ENCODE measurements around the gene IRAK2.

IRAK2 gene

DNA sequence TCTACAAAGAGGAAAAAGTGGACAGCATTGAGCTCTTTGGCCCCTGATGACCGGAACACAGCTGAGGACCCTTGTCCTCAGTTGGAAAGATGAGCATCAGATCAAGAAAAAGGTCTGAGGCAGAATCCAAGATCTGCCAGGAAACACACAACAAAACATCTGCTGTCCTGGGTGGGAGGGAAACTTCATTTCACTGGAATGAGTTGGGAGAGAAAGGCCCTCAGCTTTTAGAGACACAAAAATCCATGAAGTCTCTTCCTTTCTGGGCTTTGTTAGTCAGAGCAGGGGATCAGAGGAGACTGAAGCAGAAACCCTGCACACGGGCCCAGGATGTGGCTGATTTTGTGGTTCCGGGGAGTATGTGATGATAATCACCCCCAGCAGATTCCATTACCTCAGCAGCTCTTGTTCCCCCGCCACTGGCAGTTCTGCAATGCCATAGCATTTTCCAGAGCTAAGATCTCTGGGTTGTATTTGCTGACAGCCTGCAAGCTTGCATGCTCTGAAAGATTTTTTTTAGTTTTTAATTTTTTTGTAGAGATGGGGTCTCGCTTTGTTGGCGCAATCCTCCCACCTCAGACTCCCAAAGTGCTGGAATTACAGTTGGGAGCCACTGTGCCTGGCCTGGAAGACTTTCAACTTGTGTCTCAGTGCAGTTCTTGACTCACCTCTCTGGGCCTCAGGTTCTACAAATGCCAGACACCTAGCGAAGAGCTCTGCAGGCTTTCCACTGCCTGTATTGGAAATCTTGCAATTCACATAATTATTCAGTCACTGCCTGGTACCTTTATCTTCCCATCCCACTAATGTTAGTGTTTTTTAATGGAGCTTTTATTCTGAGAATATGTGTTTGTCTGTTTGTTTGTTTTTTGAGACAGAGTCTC lies 77.7 kb downstream of the IRAK2 start:
- peaks cover 10 to 68% of the 10 kb centered on the region in 2 experiments for H3K36me3 ChIP-seq (ENCODE audit: control insufficient read depth in 1 of 2, insufficient read depth in 2 of 2, low read depth in 1 of 2, low read length in 2 of 2)
- H2AK5ac ChIP-seq (ENCODE audit: low read length, severe bottlenecking): no peak overlapping the region
- no peak overlapping the region for H2BK12ac ChIP-seq (ENCODE audit: low read length in 2 of 2)
- no peak overlapping the region for H3K23ac ChIP-seq (ENCODE audit: low read length in 2 of 2)
- H3K4me3 ChIP-seq (ENCODE audit: insufficient read depth in 1 of 2, low read depth in 1 of 2, low read length in 2 of 2): no peak overlapping the region
- H3K4ac ChIP-seq (ENCODE audit: low read depth in 1 of 2, low read length in 2 of 2): no peak overlapping the region
- H2BK15ac ChIP-seq (ENCODE audit: low read depth, poor library complexity, severe bottlenecking): no peak overlapping the region
- 94% methylated on average over 7 of the region's 7 CpGs for WGBS
- no peak overlapping the region for H2AFZ ChIP-seq (ENCODE audit: low read depth, low read length)
- H4K8ac ChIP-seq (ENCODE audit: low read length): no peak overlapping the region
- no peak overlapping the region for H3K14ac ChIP-seq (ENCODE audit: low read length in 2 of 2)
- peaks cover 29% of the 10 kb centered on the region for H3K9me3 ChIP-seq (ENCODE audit: control insufficient read depth, low read length)
- no peak overlapping the region for H2BK120ac ChIP-seq (ENCODE audit: low read depth, low read length)
- H3K4me1 ChIP-seq (ENCODE audit: control insufficient read depth, insufficient read depth, low read depth, low read length): peaks cover 2% of the 10 kb centered on the region
- H3K4me2 ChIP-seq (ENCODE audit: low read length, poor library complexity, severe bottlenecking): no peak overlapping the region
- H3K27ac ChIP-seq (ENCODE audit: low read length, poor library complexity, severe bottlenecking): peak overlapping the region; percentile 58
- no peak overlapping the region for H2BK5ac ChIP-seq (ENCODE audit: low read depth, low read length, poor library complexity, severe bottlenecking)
- no peaks in the 10 kb centered on the region for H3K79me1 ChIP-seq (replicated peaks; ENCODE audit: low read length, poor library complexity, severe bottlenecking)
- no peak overlapping the region for H3K9ac ChIP-seq (ENCODE audit: low read length)
- H3K27me3 ChIP-seq (ENCODE audit: control insufficient read depth in 1 of 2, insufficient read depth in 1 of 2, low read length in 2 of 2): no peaks in the 10 kb centered on the region
- H3K18ac ChIP-seq (ENCODE audit: low read depth in 1 of 2, low read length in 2 of 2): no peak overlapping the region
- DNase-seq: peak; percentile 16
- no peak overlapping the region for H4K91ac ChIP-seq (ENCODE audit: low read length)

DNA sequence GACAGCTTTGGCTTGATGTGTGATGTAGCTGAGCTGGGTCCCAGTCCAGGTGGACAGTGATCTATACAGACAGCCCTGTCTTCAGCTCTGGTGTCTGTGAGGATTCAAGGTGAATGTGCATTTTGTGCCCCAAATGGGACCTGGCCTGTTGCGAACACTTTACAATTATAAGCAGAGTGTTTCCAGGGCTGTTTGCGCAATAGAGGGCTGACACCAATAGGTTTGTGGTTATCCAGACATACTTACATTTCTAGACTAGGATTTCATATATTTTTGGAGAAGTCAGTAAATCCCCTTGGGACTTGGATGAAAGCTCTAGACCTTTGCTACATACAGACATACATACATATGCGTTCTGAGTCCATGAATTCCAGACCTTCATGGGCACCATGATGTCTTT lies 79.3 kb downstream of the IRAK2 start:
- Histone ChIP-seq H3K79me1 (replicated peaks; ENCODE audit: low read length, poor library complexity, severe bottlenecking) (peaks cover 2% of the 10 kb centered on the region), H2BK120ac (ENCODE audit: low read depth, low read length) (no peak overlapping the region), H3K4me3 (ENCODE audit: insufficient read depth in 1 of 2, low read depth in 1 of 2, low read length in 2 of 2) (no peak overlapping the region), H3K9ac (ENCODE audit: low read length) (no peak overlapping the region), H4K91ac (ENCODE audit: low read length) (no peak overlapping the region), H3K4me1 (ENCODE audit: control insufficient read depth, insufficient read depth, low read depth, low read length) (peaks cover 6% of the 10 kb centered on the region), H4K8ac (ENCODE audit: low read length) (no peak overlapping the region), H2AFZ (ENCODE audit: low read depth, low read length) (no peak overlapping the region), H3K36me3 (ENCODE audit: control insufficient read depth in 1 of 2, insufficient read depth in 2 of 2, low read depth in 1 of 2, low read length in 2 of 2) (peaks cover 6 to 54% of the 10 kb centered on the region in 2 experiments), H3K4ac (ENCODE audit: low read depth in 1 of 2, low read length in 2 of 2) (no peak overlapping the region), H3K27ac (ENCODE audit: low read length, poor library complexity, severe bottlenecking) (no peak overlapping the region), H3K23ac (ENCODE audit: low read length in 2 of 2) (no peak overlapping the region), H3K4me2 (ENCODE audit: low read length, poor library complexity, severe bottlenecking) (no peak overlapping the region), H2AK5ac (ENCODE audit: low read length, severe bottlenecking) (no peak overlapping the region), H2BK5ac (ENCODE audit: low read depth, low read length, poor library complexity, severe bottlenecking) (no peak overlapping the region), H3K27me3 (ENCODE audit: control insufficient read depth in 1 of 2, insufficient read depth in 1 of 2, low read length in 2 of 2) (no peaks in the 10 kb centered on the region), H2BK12ac (ENCODE audit: low read length in 2 of 2) (no peak overlapping the region), H3K18ac (ENCODE audit: low read depth in 1 of 2, low read length in 2 of 2) (no peak overlapping the region), H3K14ac (ENCODE audit: low read length in 2 of 2) (no peak overlapping the region), H3K9me3 (ENCODE audit: control insufficient read depth, low read length) (peaks cover 29% of the 10 kb centered on the region), H2BK15ac (ENCODE audit: low read depth, poor library complexity, severe bottlenecking) (no peak overlapping the region)
- no peak for DNase-seq
- WGBS: 100% methylated on average over 2 of the region's 3 CpGs

- Histone ChIP-seq H3K36me3 (ENCODE audit: control insufficient read depth in 1 of 2, insufficient read depth in 2 of 2, low read depth in 1 of 2, low read length in 2 of 2) (peaks cover 3 to 48% of the 10 kb centered on the region in 2 experiments), H3K4me2 (ENCODE audit: low read length, poor library complexity, severe bottlenecking) (no peak overlapping the region), H3K4me1 (ENCODE audit: control insufficient read depth, insufficient read depth, low read depth, low read length) (peaks cover 9% of the 10 kb centered on the region), H2BK12ac (ENCODE audit: low read length in 2 of 2) (no peak overlapping the region), H3K27ac (ENCODE audit: low read length, poor library complexity, severe bottlenecking) (no peak overlapping the region), H4K8ac (ENCODE audit: low read length) (no peak overlapping the region), H3K79me1 (replicated peaks; ENCODE audit: low read length, poor library complexity, severe bottlenecking) (peaks cover 2% of the 10 kb centered on the region), H3K23ac (ENCODE audit: low read length in 2 of 2) (no peak overlapping the region), H2BK15ac (ENCODE audit: low read depth, poor library complexity, severe bottlenecking) (no peak overlapping the region), H3K14ac (ENCODE audit: low read length in 2 of 2) (no peak overlapping the region), H3K27me3 (ENCODE audit: control insufficient read depth in 1 of 2, insufficient read depth in 1 of 2, low read length in 2 of 2) (no peaks in the 10 kb centered on the region), H3K4me3 (ENCODE audit: insufficient read depth in 1 of 2, low read depth in 1 of 2, low read length in 2 of 2) (no peak overlapping the region), H2AFZ (ENCODE audit: low read depth, low read length) (no peak overlapping the region), H3K9ac (ENCODE audit: low read length) (no peak overlapping the region), H4K91ac (ENCODE audit: low read length) (no peak overlapping the region), H3K4ac (ENCODE audit: low read depth in 1 of 2, low read length in 2 of 2) (no peak overlapping the region), H2BK120ac (ENCODE audit: low read depth, low read length) (no peak overlapping the region), H3K18ac (ENCODE audit: low read depth in 1 of 2, low read length in 2 of 2) (no peak overlapping the region), H2BK5ac (ENCODE audit: low read depth, low read length, poor library complexity, severe bottlenecking) (no peak overlapping the region), H2AK5ac (ENCODE audit: low read length, severe bottlenecking) (no peak overlapping the region), H3K9me3 (ENCODE audit: control insufficient read depth, low read length) (peaks cover 29% of the 10 kb centered on the region)
- WGBS: 92% methylated on average over 5 of the region's 6 CpGs
- DNase-seq: no peak
Measured at GRCh38 chr3:10245081-10245712, 80.5 kb downstream of the IRAK2 start.

DNA sequence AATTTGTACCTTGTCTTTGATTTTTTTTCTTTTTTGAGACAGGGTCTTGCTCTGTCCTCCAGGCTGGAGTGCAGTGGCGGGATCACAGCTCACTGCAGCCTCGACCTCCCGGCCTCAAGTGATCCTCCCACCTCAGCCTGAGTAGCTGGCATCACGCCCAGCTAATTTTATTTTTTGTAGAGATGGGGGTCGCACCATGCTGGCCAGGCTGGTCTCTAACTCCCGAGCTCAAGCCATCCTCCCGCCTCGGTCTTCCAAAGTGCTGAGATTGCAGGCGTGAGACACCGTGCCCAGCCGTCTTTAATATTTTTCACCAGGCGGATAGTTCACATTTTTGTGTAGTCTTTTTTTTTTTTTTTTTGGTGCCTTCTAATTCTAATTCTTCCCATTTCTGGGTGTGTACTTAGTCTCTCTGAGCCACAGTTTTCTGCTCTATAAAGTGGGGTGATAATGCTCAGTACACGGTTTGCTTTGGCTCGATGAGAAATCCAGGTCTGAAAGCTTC lies 83.0 kb downstream of the IRAK2 start:
- H4K91ac ChIP-seq (ENCODE audit: low read length): no peak overlapping the region

More for the DNA sequence above, 83.0 kb downstream of the IRAK2 start:
- peak overlapping the region in 1 of 2 experiments; percentile 53 for H3K4ac ChIP-seq (ENCODE audit: low read depth in 1 of 2, low read length in 2 of 2)
- H3K18ac ChIP-seq (ENCODE audit: low read depth in 1 of 2, low read length in 2 of 2): no peak overlapping the region
- H3K4me3 ChIP-seq (ENCODE audit: insufficient read depth in 1 of 2, low read depth in 1 of 2, low read length in 2 of 2): peak overlapping the region; percentile 73 to 96
- peak overlapping the region; percentile 96 for H3K9ac ChIP-seq (ENCODE audit: low read length)
- peak overlapping the region; percentile 25 for H3K27ac ChIP-seq (ENCODE audit: low read length, poor library complexity, severe bottlenecking)
- peak overlapping the region; percentile 68 for H3K4me2 ChIP-seq (ENCODE audit: low read length, poor library complexity, severe bottlenecking)
- peaks cover 5% of the 10 kb centered on the region for H3K79me1 ChIP-seq (replicated peaks; ENCODE audit: low read length, poor library complexity, severe bottlenecking)
- H2BK120ac ChIP-seq (ENCODE audit: low read depth, low read length): no peak overlapping the region
- H2BK5ac ChIP-seq (ENCODE audit: low read depth, low read length, poor library complexity, severe bottlenecking): no peak overlapping the region
- no peak overlapping the region for H3K14ac ChIP-seq (ENCODE audit: low read length in 2 of 2)
- no peak overlapping the region for H2BK12ac ChIP-seq (ENCODE audit: low read length in 2 of 2)
- H3K4me1 ChIP-seq (ENCODE audit: control insufficient read depth, insufficient read depth, low read depth, low read length): peaks cover 10% of the 10 kb centered on the region
- no peak overlapping the region for H4K8ac ChIP-seq (ENCODE audit: low read length)
- no peak overlapping the region for H2BK15ac ChIP-seq (ENCODE audit: low read depth, poor library complexity, severe bottlenecking)
- no peak for DNase-seq
- WGBS: 68% methylated on average over 13 of the region's 14 CpGs
- peak overlapping the region; percentile 46 for H2AFZ ChIP-seq (ENCODE audit: low read depth, low read length)
- no peak overlapping the region for H2AK5ac ChIP-seq (ENCODE audit: low read length, severe bottlenecking)
- H3K23ac ChIP-seq (ENCODE audit: low read length in 2 of 2): no peak overlapping the region
- H3K9me3 ChIP-seq (ENCODE audit: control insufficient read depth, low read length): peaks cover 27% of the 10 kb centered on the region
- H3K27me3 ChIP-seq (ENCODE audit: control insufficient read depth in 1 of 2, insufficient read depth in 1 of 2, low read length in 2 of 2): no peaks in the 10 kb centered on the region
- H3K36me3 ChIP-seq (ENCODE audit: control insufficient read depth in 1 of 2, insufficient read depth in 2 of 2, low read depth in 1 of 2, low read length in 2 of 2): peaks cover 6 to 47% of the 10 kb centered on the region in 2 experiments

Measured in mesenchymal stem cell (in vitro differentiated cells and primary cell).